MM.1S (cell line): ENCODE measurements around the gene UNC93B1.

Experiments used
- DNase-seq: peaks from one replicate; pipeline ENCODE4 v3.0.0-alpha.2; 2015
- H2AFZ ChIP-seq: fragments of 300-600 bp; sonication (generic); 2 replicates; pipeline ENCODE4 v1.6.0; 2016; ENCODE audit warnings: antibody characterized with exemption, low read length
- H3F3A ChIP-seq: fragments of 300-600 bp; sonication (generic); 2 replicates; pipeline ENCODE4 v1.6.1; 2016; ENCODE audit warnings: mild to moderate bottlenecking, antibody characterized with exemption, low read length, moderate library complexity, mixed read lengths; ENCODE audit not compliant: insufficient read depth
- H3K27ac ChIP-seq: fragments of 300-600 bp; sonication (generic); 2 replicates; pipeline ENCODE4 v1.5.1; 2016; ENCODE audit warnings: mild to moderate bottlenecking, low read length
- H3K27me3 ChIP-seq: fragments of 300-600 bp; sonication (generic); replicated peaks from 2 replicates; pipeline ENCODE4 v1.6.0; 2016; ENCODE audit warnings: low read length; ENCODE audit not compliant: insufficient read depth
- H3K36me3 ChIP-seq: fragments of 300-600 bp; sonication (generic); replicated peaks from 2 replicates; pipeline ENCODE4 v1.6.1; 2016; ENCODE audit warnings: mild to moderate bottlenecking, low read length, mixed read lengths; ENCODE audit not compliant: insufficient read depth
- H3K4me1 ChIP-seq: fragments of 300-600 bp; sonication (generic); 2 replicates; pipeline ENCODE4 v1.6.1; 2016; ENCODE audit warnings: low read length, mixed read lengths
- H3K4me2 ChIP-seq: fragments of 300-600 bp; sonication (generic); 2 replicates; pipeline ENCODE4 v1.6.0; 2016; ENCODE audit warnings: low read depth, low read length
- H3K4me3 ChIP-seq: fragments of 300-600 bp; sonication (generic); 2 replicates; pipeline ENCODE4 v1.5.1; 2016; ENCODE audit warnings: low read length, mixed read lengths
- H3K79me2 ChIP-seq: fragments of 300-600 bp; sonication (generic); 2 replicates; pipeline ENCODE4 v1.6.1; 2016; ENCODE audit warnings: mixed run types, low read length, mixed read lengths
- H3K9ac ChIP-seq: fragments of 300-600 bp; sonication (generic); 2 replicates; pipeline ENCODE4 v1.6.1; 2016; ENCODE audit warnings: low read length, mixed read lengths
- H3K9me2 ChIP-seq: fragments of 300-600 bp; sonication (generic); replicated peaks from 2 replicates; pipeline ENCODE4 v1.6.1; 2016; ENCODE audit warnings: mild to moderate bottlenecking, low read length, mixed read lengths; ENCODE audit not compliant: insufficient read depth
- H3K9me3 ChIP-seq: fragments of 300-600 bp; sonication (generic); replicated peaks from 2 replicates; pipeline ENCODE4 v1.6.1; 2016; ENCODE audit warnings: mild to moderate bottlenecking, low read length, mixed read lengths; ENCODE audit not compliant: insufficient read depth
- H4K20me1 ChIP-seq: fragments of 300-600 bp; sonication (generic); 2 replicates; pipeline ENCODE4 v1.6.1; 2016; ENCODE audit warnings: mild to moderate bottlenecking, low read length, moderate library complexity, mixed read lengths; ENCODE audit not compliant: insufficient read depth
- CTCF ChIP-seq: fragments of 300-600 bp; sonication (generic); IDR thresholded peaks from 2 replicates; pipeline ENCODE4 v1.5.1; 2016; ENCODE audit warnings: antibody characterized with exemption, low read length, mixed read lengths
- EZH2 ChIP-seq: fragments of 300-600 bp; sonication (generic); optimal IDR thresholded peaks from 2 replicates; pipeline ENCODE3; 2017; ENCODE audit warnings: low read depth, mild to moderate bottlenecking, antibody characterized with exemption, low read length, mixed read lengths
- EZH2phosphoT487 ChIP-seq: fragments of 300-600 bp; sonication (generic); IDR thresholded peaks from 2 replicates; pipeline ENCODE4 v1.6.1; 2018; ENCODE audit warnings: antibody characterized with exemption, low read length

UNC93B1 gene

GRCh38 chr11:68030318-68031143, 26.6 kb upstream of the UNC93B1 start, which contains the start of gene NDUFS8:
NDUFS8 (plus strand) TSS chr11:68030681; CDS start chr11:68032152, 1,471 bp downstream.
- Histone ChIP-seq H3K4me3 (peak within 1 kb of the TSS; percentile 83), H3K79me2 (peaks cover 53% of the 10 kb centered on the region)
- no peak for TF ChIP-seq CTCF
- TF ChIP-seq EZH2phosphoT487, result no peak
- TF ChIP-seq EZH2, result no peak

GRCh38 chr11:68028802-68029545, 25.1 kb upstream of the UNC93B1 start:
- Histone ChIP-seq H3K9ac (no peak overlapping the region; the same call in 1 of the 2 replicates), H3K27me3 (no peaks in the 10 kb centered on the region), H3K79me2 (peaks cover 50% of the 10 kb centered on the region), H2AFZ (no peak overlapping the region), H3F3A (no peaks in the 10 kb centered on the region), H3K27ac (no peak overlapping the region), H3K4me2 (peak overlapping the region; percentile 87), H3K36me3 (0 out of 2 replicates have a peak, but pooled peaks cover 2% of the 10 kb centered on the region), H3K4me1 (peaks cover 11% of the 10 kb centered on the region), H3K9me2 (no peaks in the 10 kb centered on the region), H3K9me3 (no peaks in the 10 kb centered on the region), H3K4me3 (peak overlapping the region; percentile 83), H4K20me1 (no peaks in the 10 kb centered on the region)
- TF ChIP-seq EZH2 (no peak), EZH2phosphoT487 (no peak), CTCF (no peak)
- DNase-seq, result no peak

More at GRCh38 chr11:68030318-68031143, 26.6 kb upstream of the UNC93B1 start, which contains the start of gene NDUFS8:
- H3K9me2 ChIP-seq, result no peaks in the 10 kb centered on the region
- H3K4me1 ChIP-seq, result peaks cover 11% of the 10 kb centered on the region
- peak within 1 kb of the TSS; percentile 87 for H3K4me2 ChIP-seq
- H3K27ac ChIP-seq, result peak within 1 kb of the TSS; percentile 63; the same call in 1 of the 2 replicates
- peak within 1 kb of the TSS; percentile 56 for H2AFZ ChIP-seq
- no peaks in the 10 kb centered on the region for H3K27me3 ChIP-seq
- no peaks in the 10 kb centered on the region for H3K9me3 ChIP-seq
- H3F3A ChIP-seq, result no peaks in the 10 kb centered on the region; the same call in 1 of the 2 replicates
- 0 out of 2 replicates have a peak, but pooled peaks cover 2% of the 10 kb centered on the region for H3K36me3 ChIP-seq
- H3K9ac ChIP-seq, result peak within 1 kb of the TSS; percentile 83
- H4K20me1 ChIP-seq, result no peaks in the 10 kb centered on the region
- peak; percentile 99 for DNase-seq

- Histone ChIP-seq H4K20me1 (no peaks in the 10 kb centered on the region), H3K27me3 (no peaks in the 10 kb centered on the region), H3K4me3 (no peak overlapping the region), H3K9ac (no peak overlapping the region), H2AFZ (no peak overlapping the region), H3K36me3 (no peaks in the 10 kb centered on the region), H3K4me1 (peaks cover 11% of the 10 kb centered on the region), H3K4me2 (no peak overlapping the region), H3K79me2 (peaks cover 38% of the 10 kb centered on the region), H3K9me2 (no peaks in the 10 kb centered on the region), H3F3A (no peaks in the 10 kb centered on the region), H3K27ac (no peak overlapping the region), H3K9me3 (no peaks in the 10 kb centered on the region)
- no peak for TF ChIP-seq EZH2
- TF ChIP-seq EZH2phosphoT487, result no peak
- TF ChIP-seq CTCF, result no peak
- no peak for DNase-seq
These were observed 23.8 kb upstream of the UNC93B1 start for GRCh38 chr11:68027667-68028066.
